Stimulated activated CD8-positive, alpha-beta memory T cell treated with anti-CD3 and anti-CD28 coated beads, Interleukin-7, amount 100 ng/mL, for 1 hour (primary cell): ENCODE data around the gene DEPDC7.
A peak's percentile ranks its signal among the peaks of the same experiment; 100 is the strongest.
"Not testable (repeated sequence)": the region's sequence is repeated elsewhere in the genome, so short reads cannot be mapped to it uniquely, and the experiment has no call there.

Experiments
- DNase-seq, 2 donors: peaks; one replicate each; pipeline ENCODE4 v3.0.0-alpha.2; 2020; ENCODE audit warnings: low read depth in 2 of 2

DEPDC7 gene

DNA sequence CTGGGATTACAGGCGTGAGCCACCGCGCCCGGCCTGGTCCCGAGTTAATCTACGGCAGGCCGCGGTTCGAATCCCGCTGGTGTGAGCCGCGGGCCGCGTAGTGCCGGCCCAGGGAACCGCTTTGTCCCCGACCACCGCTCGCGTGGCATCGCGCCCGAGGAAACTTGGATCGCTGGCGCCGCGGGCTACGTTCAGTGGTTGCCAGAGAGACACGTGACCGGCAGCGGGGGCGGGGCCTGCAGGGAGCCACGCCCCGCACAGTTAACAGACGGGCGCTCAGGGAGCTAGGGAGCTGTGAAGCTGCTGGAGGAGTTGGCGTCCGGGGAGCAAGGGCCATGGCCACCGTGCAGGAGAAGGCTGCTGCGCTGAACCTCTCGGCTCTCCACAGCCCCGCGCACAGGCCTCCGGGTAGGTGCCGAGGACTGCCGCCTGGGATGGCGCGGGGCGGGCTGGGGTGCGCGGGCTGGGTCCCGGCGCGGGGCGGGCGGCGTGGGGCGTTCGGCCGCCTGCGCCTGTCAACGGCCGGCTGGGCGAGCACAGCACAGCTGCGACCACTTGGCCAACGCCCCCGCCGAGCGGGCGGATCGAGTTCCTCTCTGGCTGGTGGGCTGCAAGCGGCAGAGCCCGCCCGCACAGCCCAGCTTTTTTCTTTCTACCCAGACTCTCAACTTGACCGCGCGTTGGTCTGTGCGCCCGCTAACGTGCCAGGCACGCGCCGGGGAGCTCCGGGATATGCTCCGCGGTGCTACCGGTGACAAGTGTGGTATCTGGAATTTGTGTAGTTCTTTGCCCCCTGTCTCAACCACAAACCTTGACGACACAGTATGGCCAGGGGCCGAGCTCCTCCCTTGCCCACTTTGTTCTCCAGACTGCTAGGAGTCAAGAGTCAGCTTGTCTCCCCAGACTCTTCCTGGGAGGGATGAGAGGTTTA lies at the start of gene DEPDC7:
Gene DEPDC7, plus strand, starts transcription at position 258 of the 931 bp plus-strand sequence. Its CDS starts 78 bp downstream, at position 336.
- DNase-seq, result peak; percentile 47 to 60

DNA sequence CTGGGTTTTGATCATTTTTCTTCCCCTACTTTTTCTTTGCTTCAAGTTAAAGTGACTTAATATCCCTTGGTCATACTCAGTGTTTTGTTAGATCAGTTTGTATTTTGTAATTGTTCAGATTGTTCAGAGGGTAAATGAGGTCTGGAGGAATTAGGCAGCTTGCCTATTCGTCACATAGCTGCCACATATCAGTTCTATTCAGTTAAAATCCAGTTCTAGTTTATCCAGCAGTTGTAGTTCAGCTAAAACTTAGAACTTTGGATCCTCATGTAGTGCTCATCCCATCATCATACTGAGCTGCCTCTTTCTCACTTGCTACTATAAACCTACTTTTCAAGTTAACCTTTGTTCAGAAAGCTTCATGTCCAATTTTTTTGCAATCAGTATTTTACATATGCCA lies 47.1 kb upstream of the DEPDC7 start:
- no peak for DNase-seq

DNA sequence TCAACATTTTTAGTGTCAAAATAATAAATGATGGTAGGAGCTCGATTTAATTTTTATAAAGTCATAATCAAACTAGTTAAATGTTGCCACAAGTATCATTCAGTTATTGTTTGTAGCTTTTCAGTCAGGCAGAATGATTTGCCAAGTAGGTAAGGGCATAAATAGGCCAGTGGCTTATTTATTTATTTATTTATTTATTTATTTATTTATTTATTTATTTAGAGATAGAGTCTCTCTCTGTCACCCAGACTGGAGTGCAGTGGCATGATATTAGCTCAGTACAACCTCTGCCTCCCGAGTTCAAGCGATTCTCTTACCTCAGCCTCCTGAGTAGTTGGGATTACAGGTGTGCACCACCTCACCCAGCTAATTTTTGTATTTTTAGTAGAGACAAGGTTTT lies 43.4 kb upstream of the DEPDC7 start:
- not testable (repeated sequence) for DNase-seq

DNA sequence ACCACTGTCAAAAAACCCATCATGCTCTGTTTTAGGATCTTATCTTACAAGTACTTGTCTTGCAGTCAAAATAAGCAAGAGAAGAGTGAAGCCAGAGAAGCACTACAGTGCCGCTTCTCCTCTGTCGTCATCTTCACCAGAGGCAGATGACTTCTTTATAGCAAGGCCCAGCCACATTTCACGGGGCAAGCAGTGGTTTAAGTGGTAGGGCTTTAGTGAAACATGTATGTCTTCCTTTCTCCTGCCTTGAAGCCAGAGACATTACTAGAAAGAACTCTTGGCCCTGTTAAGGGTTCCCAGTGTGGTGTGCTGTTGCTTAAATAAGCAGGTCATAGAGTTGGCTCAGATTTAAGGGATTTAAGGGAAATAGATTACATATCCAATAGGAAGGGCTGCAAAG lies 42.9 kb upstream of the DEPDC7 start:
- DNase-seq, result no peak

DNA sequence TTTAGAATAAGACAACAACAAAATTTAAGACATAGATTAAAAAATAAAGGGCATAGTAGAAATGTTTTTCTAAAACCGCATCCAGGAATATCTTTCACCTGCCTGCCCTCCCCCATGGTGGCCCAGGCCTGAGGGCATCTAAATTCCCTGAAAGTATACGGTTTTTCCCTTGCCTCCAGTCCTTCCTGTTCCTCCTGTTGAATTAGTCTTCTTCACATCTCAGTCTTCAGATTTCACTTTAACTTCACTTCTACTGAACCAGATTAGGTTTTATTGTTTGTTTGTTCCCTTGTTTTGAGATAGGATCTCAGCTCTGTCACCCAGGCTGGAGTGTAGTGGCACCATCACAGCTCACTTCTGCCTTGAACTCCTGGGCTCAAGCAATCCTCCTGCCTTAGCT lies 33.1 kb upstream of the DEPDC7 start:
- DNase-seq, result no peak

DNA sequence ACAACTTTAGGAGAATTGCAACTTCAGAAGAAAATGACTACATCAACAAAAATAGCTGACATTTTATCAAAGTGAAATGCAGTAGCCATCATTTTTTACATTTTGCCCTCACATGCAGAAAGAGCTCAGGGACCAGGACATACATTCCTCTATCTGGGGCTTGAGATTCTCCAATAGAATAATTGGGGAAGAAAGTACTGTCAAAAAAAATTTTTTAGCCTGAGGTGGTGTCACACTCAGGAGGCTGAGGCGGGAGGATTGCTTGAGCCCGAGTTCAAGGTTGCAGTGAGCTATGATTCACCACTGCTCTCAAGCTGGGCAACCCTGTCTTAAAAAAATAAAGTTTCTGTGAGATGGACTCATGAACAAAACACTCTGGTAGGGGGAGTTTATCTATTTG lies 32.2 kb upstream of the DEPDC7 start:
- no peak for DNase-seq

GRCh38 chr11:32985600-32985999 lies 30.1 kb upstream of the DEPDC7 start:
- DNase-seq, result no peak

DNA sequence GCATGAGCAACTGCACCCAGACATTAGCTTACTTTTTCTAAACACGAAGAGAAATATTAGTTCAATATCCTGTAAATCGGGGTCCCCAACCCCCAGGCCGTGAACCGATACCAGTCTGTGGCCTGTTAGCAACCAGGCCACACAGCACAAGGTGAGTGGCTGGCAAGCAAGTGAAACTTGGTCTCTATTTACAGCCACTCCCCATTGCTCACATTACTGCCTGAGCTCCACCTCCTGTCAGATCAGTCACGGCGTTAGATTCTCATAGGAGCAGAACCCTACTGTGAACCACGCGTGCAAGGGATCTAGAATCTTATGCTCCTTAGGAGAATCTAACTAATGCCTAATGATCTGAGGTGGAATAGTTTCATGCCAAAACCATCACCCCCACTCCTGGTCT lies 27.8 kb upstream of the DEPDC7 start:
- DNase-seq, result no peak

DNA sequence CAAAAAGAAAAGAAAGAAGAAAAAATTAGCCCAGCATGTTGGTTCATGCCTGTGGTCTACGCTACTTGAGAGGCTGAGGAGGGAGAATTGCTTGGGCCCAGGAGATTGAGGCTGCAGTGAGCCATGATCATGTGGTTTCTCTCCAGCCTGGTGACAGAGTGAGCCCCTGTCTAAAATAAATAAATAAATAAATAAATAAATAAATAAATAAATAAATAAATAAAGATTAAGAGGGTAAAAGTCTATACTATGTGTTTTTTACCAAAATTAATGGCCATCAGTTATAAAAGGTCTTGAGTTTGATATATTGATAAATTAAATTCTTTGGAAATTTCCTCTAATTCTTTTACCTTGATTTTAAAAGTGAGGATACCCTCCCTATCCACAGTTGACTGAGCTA lies 25.2 kb upstream of the DEPDC7 start:
- DNase-seq, result no peak

DNA sequence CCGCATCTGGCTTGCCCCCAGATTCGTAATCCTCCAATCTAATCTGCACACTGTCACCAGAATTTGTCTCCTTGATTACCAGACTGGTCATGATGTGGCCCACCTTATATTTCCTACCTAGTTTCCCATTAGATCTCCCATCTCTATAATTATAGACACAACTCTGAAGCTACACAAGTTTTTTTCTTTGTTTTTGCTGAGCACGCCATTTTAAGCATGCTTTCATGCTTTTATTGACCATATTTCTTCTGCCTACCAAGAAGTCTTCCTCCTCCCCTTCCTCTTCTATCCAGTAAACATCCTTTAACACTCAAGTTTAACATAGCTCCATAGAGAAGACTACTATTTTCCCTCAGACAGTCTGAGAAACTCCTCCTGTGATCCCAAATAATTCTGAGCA lies 24.3 kb upstream of the DEPDC7 start:
- no peak for DNase-seq

- DNase-seq, result no peak
These were observed 23.8 kb upstream of the DEPDC7 start for GRCh38 chr11:32991898-32992297.

- DNase-seq, result no peak
These were observed 15.5 kb upstream of the DEPDC7 start for GRCh38 chr11:33000181-33000580.

DNA sequence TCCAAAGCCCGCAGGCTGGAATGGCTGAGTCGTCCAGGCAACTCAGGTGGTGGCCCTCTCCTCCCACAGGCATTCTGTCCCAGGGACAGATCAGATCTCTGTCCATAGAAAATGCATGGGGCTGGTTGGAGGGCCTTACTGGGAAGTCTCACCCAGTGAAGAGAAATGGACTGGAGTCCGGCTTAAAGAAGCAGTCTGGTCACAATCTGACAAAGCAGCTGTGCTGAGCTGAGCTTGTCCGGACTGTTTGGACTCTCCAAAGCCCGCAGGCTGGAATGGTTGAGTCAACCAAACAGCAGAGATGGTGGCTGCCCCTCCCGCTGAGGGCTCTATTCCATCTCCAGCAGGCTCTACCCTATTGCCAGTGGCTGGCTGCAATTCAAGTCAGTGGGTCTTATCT lies 14.4 kb upstream of the DEPDC7 start:
- DNase-seq, result no peak

DNA sequence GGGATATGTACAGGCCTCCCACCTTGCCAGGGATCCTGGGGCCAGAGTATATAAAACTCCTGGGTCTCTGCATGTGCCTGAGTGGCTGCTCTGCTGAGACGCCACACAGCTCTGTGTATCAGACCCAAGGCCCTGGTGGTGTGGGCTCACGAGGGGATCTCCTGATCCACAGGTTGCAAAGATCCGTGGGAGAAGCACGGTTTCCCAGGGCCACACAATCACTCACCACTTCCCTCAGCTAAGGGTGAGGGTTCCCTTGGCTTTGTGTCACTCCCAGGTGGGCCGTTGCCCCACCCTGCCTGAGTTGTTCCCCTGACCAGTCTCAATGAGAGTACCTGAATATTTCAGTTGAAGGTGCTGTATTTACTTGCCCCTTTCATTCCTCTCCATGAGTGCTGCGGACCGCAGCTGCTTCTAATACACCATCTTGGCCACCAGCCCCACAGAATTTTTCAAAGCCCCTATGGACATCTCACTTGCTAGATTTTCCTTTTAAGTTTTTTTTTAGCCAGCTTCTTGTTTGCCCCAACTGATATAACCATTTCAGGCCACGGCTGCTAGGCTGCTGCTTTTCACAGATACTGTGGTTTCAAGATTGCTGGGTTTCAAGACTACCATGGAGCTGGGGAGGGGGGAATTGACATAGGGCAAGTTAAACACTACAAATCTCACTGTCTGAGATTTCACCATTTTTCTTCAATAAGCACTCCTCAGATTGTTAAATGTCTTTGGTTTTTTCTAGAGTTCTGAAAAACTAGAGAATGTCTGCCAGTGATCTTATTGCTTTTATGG lies 13.7 kb upstream of the DEPDC7 start:
- no peak for DNase-seq

DNA sequence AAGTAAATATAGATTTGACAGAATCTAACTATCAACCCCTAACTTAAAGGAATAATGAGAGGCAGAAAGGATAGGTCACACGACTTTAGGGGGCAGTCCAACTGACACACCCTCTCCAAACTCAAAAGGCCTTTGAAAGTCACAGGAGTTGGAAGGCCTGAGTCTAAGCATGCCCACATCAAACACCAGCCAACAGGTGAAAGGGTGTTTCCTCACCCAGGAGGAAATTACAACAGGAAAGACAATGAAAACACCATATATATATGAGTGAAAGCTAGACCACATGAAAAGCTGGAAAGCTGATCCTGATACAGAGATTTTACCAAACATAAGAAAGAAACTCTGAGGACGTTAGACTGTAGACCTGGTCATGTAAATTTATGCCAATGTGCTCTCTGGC lies 10.5 kb upstream of the DEPDC7 start:
- DNase-seq, result no peak

- no peak for DNase-seq
These were observed 9.7 kb upstream of the DEPDC7 start for GRCh38 chr11:33006010-33006409.

DNA sequence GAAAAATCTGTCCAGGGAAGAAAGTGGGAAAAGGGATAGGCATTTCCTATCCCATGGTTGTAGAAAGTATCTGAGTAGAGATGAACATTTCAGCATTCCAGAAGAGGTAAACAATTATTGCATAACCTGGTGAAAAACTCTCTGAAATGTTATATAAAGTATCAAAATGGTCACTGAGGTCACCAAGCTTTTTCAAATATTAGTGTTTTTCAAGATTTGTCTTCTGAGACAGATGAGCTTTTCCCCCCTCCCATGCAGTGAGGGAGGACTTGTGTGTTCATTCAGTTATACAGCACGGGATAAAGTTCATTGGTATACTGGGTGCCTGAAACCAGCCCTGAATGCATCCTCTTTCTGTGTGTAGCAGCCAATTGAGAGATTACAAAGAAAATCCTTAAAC lies 1.9 kb upstream of the DEPDC7 start:
- DNase-seq, result no peak

DNA sequence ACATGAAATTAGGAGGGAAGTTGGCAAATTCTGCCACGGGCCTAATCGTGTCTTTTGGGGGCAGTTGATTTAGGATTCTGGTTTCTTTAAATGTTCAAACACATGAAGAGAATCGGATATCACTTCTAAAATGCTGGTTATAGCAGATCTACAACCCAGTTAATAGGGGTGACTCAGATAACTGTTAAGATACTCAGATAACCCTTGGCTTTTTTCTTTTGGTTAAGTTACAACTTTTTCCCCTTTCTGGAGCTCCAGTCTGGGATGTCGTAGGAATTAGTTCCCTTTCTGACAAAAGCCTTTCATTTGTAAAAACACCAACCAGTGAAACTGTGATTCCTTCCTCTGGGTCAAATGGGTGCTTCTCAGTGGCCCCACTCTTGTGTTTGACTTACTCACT lies 976 bp downstream of the DEPDC7 start:
- no peak for DNase-seq

DNA sequence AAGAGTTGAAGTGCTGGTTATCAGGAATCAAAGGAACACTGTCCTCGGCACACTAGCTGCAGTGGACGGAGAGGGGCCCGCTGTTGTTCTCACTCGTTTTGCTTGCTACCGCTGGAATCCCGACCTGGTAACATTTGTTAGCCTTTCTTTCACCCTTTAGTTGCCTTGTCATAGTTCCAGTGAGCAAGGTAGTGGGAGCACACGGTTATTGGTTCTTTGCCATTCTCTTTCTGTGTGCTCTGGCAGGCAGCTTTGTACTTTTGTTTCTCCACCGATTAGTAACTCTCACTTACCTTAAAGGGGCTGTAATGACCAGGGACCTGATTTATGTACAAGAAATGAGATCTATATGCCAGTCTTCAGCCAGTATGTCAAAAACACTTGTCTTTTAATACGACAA lies 1.8 kb downstream of the DEPDC7 start:
- DNase-seq, result no peak

DNA sequence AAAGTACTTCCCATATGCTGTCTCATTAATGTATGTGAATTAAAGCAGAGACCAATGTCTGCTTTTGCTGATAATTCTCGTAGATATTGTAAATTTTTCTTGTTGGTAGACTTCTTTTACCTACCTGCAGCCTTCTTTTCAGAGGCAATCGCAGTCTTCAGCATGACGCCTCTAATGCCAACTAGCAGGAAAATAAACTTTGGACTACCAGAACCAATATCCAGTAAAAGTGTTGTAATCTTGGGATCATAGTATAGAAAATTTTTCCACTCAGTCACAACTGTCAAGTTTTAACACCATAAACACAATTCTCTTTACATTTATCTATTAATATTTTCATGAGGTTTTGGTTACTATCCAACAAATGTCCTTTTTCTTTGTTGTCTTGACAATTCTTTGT lies 2.3 kb downstream of the DEPDC7 start:
- no peak for DNase-seq

- no peak for DNase-seq
These were observed 3.2 kb downstream of the DEPDC7 start for GRCh38 chr11:33018840-33019239.

DNA sequence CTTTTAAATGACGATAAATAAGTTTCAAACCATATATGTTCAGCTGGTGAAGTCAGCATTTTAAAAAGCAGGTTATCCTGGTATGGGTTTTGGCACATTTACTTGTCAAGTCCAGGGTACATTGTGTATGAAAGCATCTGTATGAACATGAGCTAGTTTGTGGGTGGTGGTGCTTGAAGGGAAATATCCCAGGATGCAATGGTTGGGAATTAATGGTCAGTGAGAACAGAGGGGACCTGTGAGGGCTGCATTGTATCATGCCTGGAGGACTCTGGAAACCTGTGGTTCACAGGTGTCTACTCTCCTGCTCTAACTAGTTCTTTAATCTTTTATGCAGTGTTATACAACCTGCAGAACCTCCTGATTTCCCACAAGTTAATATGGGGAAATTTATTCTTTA lies 5.8 kb downstream of the DEPDC7 start:
- no peak for DNase-seq

- no peak for DNase-seq
These were observed 6.3 kb downstream of the DEPDC7 start for GRCh38 chr11:33021937-33022336.
